NOMO-1 treated with DMSO at 0.1 percent for 48 hours (cell line): Measurements from ENCODE around the gene ANKK1.

Experiments
- DNase-seq: peaks from one replicate; lab custom pipeline; 2025; ENCODE audit not compliant: unreplicated experiment; lab: John Stamatoyannopoulos, UW

ANKK1 gene

GRCh38 chr11:113408206-113408605, 20.6 kb downstream of the ANKK1 start:
- DNase-seq, result no peak

- DNase-seq, result no peak
Observed at GRCh38 chr11:113408887-113409286, 21.3 kb downstream of the ANKK1 start.

- DNase-seq, result no peak
Observed at GRCh38 chr11:113409526-113409925, 21.9 kb downstream of the ANKK1 start.

DNA sequence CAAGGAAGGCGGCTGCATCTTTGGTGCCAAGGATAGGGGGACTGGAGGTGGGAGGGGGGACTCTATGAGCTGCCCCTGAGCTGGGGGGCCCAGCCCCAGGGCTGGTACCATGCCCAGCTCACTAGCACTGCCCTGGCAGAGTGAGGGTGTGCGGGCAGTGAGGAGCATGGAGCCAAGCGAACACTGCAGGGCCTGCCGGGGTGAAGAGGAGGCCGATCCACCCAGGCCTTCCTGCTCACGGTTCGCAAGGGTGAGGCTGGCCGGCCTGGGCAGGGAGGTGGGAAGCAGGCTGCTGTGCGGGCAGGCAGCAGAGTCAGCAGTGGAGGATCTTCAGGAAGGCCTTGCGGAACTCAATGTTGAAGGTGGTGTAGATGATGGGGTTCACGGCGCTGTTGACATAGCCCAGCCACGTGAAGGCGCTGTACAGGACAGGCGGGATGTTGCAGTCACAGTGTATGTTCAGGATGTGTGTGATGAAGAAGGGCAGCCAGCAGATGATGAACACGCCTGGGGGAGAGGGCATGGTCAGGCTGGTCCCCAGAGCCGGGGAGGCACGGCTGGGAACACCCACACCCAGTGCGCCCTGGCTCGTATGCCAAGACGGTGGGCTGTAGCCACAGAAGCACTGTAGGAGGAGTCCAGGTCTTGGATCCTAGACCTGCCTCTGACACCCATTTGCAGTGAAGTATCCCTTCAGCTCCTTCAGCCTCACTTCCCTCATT, 23.0 kb downstream of the ANKK1 start:
- no peak for DNase-seq

DNA sequence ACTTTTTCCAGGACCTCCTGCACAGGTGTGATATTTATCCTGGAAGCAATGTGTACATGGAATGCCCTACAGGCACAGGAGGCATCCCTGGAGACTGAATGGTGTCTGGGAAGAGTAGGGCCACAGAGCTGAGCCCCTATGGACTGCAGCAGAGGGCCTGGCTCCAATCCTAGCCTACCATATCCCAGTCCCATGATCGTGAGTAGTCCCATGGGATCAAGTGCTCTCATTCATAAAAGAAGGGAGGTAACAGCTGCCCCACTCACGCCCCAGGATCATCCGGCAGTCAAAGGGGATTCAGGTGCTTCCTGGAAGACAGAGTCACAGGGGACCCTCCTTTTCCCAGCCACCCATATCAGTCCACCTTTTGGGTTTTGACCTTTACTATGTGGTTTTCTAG, 24.0 kb downstream of the ANKK1 start:
- no peak for DNase-seq

- DNase-seq, result no peak
Observed at GRCh38 chr11:113412675-113413074, 25.1 kb downstream of the ANKK1 start.

DNA sequence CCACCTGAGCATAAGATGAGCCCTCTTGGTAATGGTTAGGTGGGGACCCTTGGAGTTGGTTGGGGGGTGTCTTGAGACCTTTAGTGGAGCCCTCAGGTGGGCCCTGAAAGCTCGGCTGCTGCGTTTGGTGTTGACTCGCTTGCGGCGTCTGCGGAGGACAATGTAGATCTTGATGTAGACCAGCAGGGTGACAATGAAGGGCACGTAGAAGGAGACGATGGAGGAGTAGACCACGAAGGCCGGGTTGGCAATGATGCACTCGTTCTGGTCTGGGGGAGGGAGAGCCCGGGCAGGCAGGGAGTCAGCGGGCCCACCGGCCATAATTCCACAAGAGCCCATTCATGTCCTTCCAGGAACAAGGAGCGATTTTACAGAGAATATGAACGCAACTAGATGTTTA, 27.8 kb downstream of the ANKK1 start:
- no peak for DNase-seq

DNA sequence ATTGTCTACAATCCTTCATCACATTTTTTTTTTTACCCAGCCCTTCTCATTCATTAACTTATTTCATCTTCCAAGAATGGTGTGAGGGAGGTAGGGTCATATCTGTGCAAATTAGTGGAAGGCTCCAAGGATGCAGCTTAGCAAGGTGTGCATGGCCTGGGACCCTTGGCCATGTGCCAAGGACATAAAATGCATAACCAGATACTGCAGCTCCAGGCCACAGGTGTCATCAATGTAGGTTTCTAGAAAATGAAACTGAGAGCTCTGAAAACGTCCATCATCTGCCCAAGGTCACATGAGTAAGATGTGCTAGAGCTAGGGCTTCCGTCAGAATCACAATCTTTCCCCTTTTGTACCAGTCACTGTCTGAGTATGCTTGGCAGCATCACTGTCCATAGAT, 29.8 kb downstream of the ANKK1 start:
- DNase-seq, result no peak

DNA sequence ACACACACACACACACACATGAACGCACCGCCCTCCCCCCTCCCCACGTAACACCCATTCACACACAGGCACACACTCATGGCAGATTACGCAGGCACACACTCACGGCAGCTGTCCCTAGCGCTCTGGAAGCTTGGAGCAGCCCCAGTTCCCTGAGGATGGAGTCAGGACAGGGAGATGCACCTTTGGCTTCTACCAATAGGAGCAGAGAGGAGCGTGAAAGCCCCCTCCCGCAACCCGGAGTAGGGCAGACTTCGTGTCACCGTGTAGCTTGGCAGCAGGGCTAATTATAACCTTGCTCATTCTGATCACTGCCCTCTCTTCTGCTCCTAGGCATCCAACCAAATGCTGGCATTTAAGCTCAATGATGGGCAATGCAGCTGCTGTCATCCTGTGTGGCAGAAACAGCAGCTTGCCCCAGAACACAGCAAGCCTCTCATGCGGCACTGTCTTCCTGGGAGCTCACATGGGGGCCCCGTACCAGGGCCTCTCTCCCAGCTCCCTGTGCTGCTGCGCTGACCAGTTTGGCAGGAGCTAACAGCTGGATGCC, 31.9 kb downstream of the ANKK1 start:
- no peak for DNase-seq

- no peak for DNase-seq
Observed at GRCh38 chr11:113420808-113421207, 33.2 kb downstream of the ANKK1 start.

DNA sequence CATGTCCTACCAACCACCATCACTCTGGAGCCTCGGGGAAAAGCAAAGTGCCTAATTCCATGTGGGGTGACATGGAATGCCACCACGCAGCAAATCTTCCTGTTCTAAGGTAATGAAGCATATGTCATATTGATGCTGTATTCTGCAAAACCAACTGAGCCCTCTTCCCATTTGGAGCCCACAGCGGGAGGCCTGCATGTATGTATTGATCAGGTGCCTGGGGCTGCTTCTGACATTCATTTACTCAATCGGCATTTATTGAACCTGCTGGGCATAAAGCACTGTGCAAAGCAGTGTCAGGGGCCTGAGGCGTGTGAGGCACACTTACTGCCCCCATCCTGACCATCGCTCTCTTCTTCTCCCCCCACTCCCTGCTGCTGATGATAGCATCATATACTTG, 39.1 kb downstream of the ANKK1 start:
- DNase-seq, result no peak

DNA sequence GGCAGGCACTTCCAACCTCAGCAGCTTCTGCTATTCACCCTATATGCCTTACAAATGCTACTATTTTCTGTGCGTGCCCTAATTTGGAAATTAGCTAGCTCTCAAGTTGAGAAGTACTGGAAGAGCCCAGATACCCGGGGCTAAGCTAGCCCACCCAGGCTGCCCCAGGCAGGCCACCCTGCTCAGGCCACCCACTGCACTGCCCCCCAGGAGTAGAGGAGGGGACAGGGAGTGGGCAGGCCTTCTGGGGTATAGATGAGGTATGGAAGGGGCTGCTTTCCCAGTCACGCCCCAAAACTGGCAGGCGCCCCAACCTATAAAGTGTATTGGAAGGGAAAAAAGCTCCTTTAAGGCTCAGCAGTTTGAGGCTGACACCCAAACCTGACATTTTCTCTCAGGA, 44.2 kb downstream of the ANKK1 start:
- no peak for DNase-seq

- no peak for DNase-seq
Observed at GRCh38 chr11:113435190-113435968, 47.8 kb downstream of the ANKK1 start.

DNA sequence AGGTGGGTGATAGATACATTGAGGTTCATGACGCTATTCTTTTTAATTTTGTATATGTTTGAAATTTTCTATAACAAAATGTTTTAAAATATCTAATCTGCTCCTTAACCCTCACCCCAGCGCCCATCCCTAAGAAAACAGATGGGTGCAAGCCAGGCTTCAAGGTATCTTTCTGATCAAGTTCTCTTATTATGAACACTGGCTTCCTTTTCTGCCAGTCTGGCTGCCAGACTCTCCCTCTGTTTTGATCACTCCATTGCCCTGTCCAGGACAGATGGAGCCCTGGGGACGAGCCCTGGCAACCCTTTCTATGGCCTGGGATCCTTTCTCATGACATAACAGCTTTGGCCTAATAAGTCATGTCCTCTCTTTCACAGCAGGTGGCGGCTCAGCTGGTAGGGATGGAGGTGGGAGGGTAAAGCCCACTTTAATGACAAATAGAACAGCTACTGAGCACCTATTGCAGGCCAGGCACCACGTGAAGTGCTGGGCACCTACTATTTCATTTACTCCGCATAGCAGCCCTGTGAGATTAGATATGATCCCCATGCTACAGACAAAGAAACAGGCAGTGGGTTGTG, 49.2 kb downstream of the ANKK1 start:
- DNase-seq, result no peak

DNA sequence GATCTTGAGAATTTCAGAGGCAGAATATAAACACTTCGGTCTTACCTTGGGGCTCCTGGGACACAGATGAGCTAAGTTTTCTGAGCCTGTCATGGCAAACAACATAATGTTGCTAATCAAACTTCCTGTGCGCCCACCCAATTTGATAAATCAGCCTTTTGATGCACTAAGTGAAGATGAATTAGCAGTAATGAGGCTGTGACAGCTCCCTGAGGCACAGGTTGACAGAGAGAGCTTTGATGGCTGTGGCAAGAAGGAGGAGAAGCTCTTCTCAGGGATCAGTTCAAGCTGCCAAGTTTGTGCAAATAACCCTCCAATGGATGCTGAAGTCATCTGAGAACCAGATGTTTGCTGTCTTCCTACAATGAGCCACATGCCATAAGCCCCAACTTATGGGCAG, 53.2 kb downstream of the ANKK1 start:
- no peak for DNase-seq

GRCh38 chr11:113444502-113445123, 57.0 kb downstream of the ANKK1 start:
- no peak for DNase-seq

- no peak for DNase-seq
Observed at GRCh38 chr11:113446112-113446511, 58.5 kb downstream of the ANKK1 start.

DNA sequence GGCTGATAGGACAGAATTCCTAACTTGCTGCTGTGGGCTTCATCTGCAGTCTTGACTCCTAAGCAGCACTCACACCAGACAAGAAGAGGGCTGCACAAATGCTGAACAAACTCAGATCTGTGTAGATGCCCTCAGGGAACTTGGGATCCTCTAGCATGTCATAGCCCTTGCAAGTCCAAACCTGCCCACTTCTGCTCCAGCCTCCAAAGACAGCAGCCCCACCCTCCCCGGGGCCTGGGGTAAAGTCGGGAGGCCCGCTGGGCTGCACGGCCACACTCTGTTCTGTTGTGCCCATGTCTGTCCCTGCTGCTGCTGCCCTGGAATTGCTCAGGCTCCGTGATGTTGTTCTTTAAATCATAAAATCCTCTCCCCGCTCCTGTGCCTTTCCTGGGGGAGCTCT, 59.4 kb downstream of the ANKK1 start:
- DNase-seq, result no peak

- DNase-seq, result no peak
Observed at GRCh38 chr11:113447621-113448315, 60.2 kb downstream of the ANKK1 start.

- no peak for DNase-seq
Observed at GRCh38 chr11:113448316-113448677, 60.7 kb downstream of the ANKK1 start.

DNA sequence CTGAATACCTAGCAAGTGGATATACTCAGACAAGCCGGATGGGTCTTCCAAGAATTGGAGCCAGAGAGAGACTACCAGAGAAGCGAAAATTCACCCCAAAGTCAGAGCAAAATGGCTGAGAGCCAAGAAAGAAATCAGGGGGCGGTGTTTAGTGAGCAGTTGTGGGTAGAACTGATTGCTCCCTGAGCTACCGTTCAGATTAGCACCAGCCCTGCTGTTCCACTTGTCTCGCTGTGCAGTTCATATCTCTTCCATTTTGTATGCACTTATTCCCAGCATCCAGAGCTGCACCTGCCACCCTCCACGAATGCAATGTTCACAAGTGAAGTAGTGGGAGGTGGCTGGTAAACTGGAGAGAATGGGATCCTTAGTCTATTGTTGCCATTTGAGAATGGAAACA, 62.2 kb downstream of the ANKK1 start:
- DNase-seq, result no peak
